Natural killer cell treated with Interleukin-12 subunit alpha and Interleukin-12 subunit beta and Interleukin-15 and Interleukin-18, amount 100 ng/mL, for 72 hours (primary cell): Measurements from ENCODE around the gene TSPOAP1. TPM values are rescaled to one million over a fixed set of nuclear protein-coding genes. Genes with fewer than 3 reads are reported as not detected.
"Not testable (repeated sequence)": the region's sequence is repeated elsewhere in the genome, so short reads cannot be mapped to it uniquely, and the experiment has no call there.

Experiments
- ATAC-seq, 2 donors: fragments of 150-1000 bp; cut with Tn5 transposase in 1 of 2; sonication (Bioruptor Pico), chemical (Tn5 transposase) in 1 of 2; 2 replicates each; pipeline ENCODE4 v1.10.0; 2021
- DNase-seq: peaks from one replicate; pipeline ENCODE4 v3.0.0; 2022; ENCODE audit warnings: low spot score
- H3K27ac Mint-ChIP-seq, 2 donors: 1 replicate in 1 of 2; 2 replicates in 1 of 2; pipeline ENCODE4 v1.8.0; 2022; ENCODE audit warnings: mixed read lengths in 2 of 2, mild to moderate bottlenecking in 1 of 2, moderate library complexity in 1 of 2
- H3K27me3 Mint-ChIP-seq, 2 donors: 1 replicate in 1 of 2; 2 replicates in 1 of 2; pipeline ENCODE4 v1.8.0; 2022; ENCODE audit warnings: mixed read lengths in 2 of 2
- H3K36me3 Mint-ChIP-seq: one replicate; pipeline ENCODE4 v1.8.0; 2022; ENCODE audit warnings: mixed read lengths
- H3K4me1 Mint-ChIP-seq, 2 donors: 1 replicate in 1 of 2; 2 replicates in 1 of 2; pipeline ENCODE4 v1.8.0; 2022; ENCODE audit warnings: low read depth in 2 of 2, mixed read lengths in 2 of 2, mild to moderate bottlenecking in 1 of 2
- H3K4me3 Mint-ChIP-seq: one replicate; pipeline ENCODE4 v1.8.0; 2022; ENCODE audit warnings: mixed read lengths
- H3K9me3 Mint-ChIP-seq: 2 replicates; pipeline ENCODE4 v1.8.0; 2022; ENCODE audit warnings: mixed read lengths
- total RNA-seq, 2 donors: library from RNA; stranded (reverse); gene quantifications; one replicate each; pipeline ENCODE4 v1.2.3, GENCODE V29; 2022

TSPOAP1 gene
- total RNA-seq, 2 donors from 2014 or later: 54.0 to 82.3 TPM

- no peak for DNase-seq
- Mint-ChIP-seq H3K27ac (peak overlapping the region; percentile 92 to 98), H3K4me1 (peaks cover 33 to 45% of the 10 kb centered on the region in 2 donors), H3K9me3 (no peaks in the 10 kb centered on the region), H3K4me3 (no peak overlapping the region), H3K27me3 (no peaks in the 10 kb centered on the region), H3K36me3 (peaks cover 24% of the 10 kb centered on the region)
- no peak for ATAC-seq
These were observed 26.1 kb upstream of the TSPOAP1 start for GRCh38 chr17:58354541-58355216.

- H3K36me3 Mint-ChIP-seq: peaks cover 37% of the 10 kb centered on the region
- H3K27ac Mint-ChIP-seq: peak overlapping the region; percentile 92 to 98
- ATAC-seq (peak in 1 of 2 donors; percentile 18), DNase-seq (no peak)
- H3K4me3 Mint-ChIP-seq: peak overlapping the region; percentile 100
- peaks cover 43 to 56% of the 10 kb centered on the region in 2 donors for H3K4me1 Mint-ChIP-seq
- H3K9me3 Mint-ChIP-seq: no peaks in the 10 kb centered on the region
- no peaks in the 10 kb centered on the region for H3K27me3 Mint-ChIP-seq
These were observed 24.8 kb upstream of the TSPOAP1 start for GRCh38 chr17:58353389-58353825.

DNA sequence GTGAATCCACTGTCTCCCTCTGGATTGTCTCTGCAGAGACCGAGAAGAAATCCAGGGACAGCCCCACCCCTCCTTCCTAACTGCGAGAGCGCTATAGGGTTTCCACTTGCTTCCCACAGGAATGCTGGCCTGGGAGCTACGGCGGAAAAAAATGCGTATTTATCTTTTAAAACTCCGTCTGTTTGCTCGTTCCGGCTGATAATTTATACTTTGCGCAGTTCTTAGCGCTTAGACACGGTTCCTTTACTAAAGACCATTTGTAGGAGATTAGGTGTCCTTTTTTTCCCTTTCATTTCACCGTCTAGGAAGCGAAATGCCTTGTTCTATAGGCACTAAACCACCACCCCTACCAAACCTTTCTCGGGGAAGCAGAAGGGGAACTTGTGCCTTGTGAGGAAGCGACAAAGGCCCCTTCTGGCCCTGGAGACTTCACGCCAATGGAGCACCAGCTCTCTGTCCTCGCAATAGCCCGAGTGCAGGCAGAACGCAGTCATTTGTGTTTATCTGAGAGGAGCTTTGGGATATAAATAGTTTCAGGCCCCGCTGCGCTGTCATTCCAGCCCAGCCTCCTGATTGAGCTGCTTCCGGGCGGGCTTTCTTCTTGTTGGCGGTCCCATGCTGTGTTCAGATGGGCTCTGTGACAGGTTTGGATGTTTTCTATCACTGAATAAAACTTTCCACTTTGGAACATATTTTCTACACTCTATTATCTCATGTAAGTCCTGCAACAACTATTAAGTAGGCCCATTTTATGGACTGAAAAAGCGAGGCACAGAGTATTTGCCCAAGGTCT lies 24.2 kb upstream of the TSPOAP1 start:
- no peaks in the 10 kb centered on the region for H3K27me3 Mint-ChIP-seq
- DNase-seq (no peak), ATAC-seq (peak in 1 of 2 donors; percentile 8)
- H3K4me3 Mint-ChIP-seq: peak overlapping the region; percentile 100
- no peaks in the 10 kb centered on the region for H3K9me3 Mint-ChIP-seq
- H3K36me3 Mint-ChIP-seq: peaks cover 41% of the 10 kb centered on the region
- H3K27ac Mint-ChIP-seq: peak overlapping the region; percentile 92 to 98
- peaks cover 49 to 61% of the 10 kb centered on the region in 2 donors for H3K4me1 Mint-ChIP-seq

DNA sequence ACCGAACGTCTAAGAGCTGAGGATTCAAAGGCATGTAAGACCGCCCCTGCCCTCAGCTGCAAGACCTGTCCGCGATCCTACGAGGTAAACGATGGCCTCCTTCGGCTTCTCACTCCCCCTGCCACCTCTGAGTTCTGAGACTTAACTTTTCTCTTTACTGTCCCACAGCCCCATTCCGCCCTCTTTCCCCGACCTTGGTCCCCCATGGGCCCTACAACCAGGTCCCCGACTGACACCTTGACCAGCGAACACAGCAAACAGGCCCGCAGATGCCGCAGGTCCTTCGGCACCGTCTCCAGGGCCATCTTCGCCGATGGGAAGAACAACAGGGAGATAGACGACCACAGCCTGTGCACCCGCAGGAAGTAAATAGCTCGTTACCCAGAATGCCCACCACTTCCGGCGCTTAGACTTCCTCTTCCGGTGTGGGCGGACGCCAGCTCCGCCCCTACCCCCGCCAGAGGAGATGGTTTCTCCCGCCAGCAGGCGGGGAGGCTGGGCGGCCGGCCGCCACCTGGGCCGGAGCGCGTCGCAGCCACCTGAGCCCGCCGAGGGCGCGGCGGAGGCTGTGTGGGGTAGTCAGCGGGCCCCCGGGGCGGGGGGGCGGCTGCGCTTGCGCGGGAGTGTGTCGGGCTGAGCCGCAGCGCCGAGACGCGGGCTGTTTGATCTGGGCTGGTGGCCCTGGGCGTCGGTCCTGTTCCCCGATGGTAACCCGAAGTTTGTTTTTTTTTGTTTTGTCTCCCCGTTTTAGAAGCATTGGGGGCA lies 23.4 kb upstream of the TSPOAP1 start, which contains the start of gene SUPT4H1:
Gene SUPT4H1 (minus strand): TSS at position 371 of the 765 bp plus-strand sequence. CDS start 66 bp downstream, at position 305.
- DNase-seq (peak; percentile 93), ATAC-seq (peak; percentile 95 to 97)
- Mint-ChIP-seq H3K4me1 (peaks cover 56 to 68% of the 10 kb centered on the region in 2 donors), H3K27ac (peak within 1 kb of the TSS; percentile 98 to 100), H3K36me3 (peaks cover 47% of the 10 kb centered on the region), H3K27me3 (no peaks in the 10 kb centered on the region), H3K4me3 (peak within 1 kb of the TSS; percentile 100), H3K9me3 (no peaks in the 10 kb centered on the region)

- H3K27me3 Mint-ChIP-seq: no peaks in the 10 kb centered on the region
- H3K9me3 Mint-ChIP-seq: no peaks in the 10 kb centered on the region
- peaks cover 57 to 74% of the 10 kb centered on the region in 2 donors for H3K4me1 Mint-ChIP-seq
- peak overlapping the region; percentile 100 for H3K4me3 Mint-ChIP-seq
- H3K27ac Mint-ChIP-seq: peak overlapping the region; percentile 98 to 100
- ATAC-seq: no peak
- peaks cover 51% of the 10 kb centered on the region for H3K36me3 Mint-ChIP-seq
- DNase-seq: no peak
These were observed 22.6 kb upstream of the TSPOAP1 start for GRCh38 chr17:58351182-58351581.

GRCh38 chr17:58348038-58348437 lies 19.4 kb upstream of the TSPOAP1 start:
- peaks cover 68 to 84% of the 10 kb centered on the region in 2 donors for H3K4me1 Mint-ChIP-seq
- peak overlapping the region; percentile 22 for H3K4me3 Mint-ChIP-seq
- ATAC-seq (no peak), DNase-seq (no peak)
- H3K27ac Mint-ChIP-seq: peak overlapping the region; percentile 100
- H3K36me3 Mint-ChIP-seq: peaks cover 65% of the 10 kb centered on the region
- H3K9me3 Mint-ChIP-seq: no peaks in the 10 kb centered on the region
- no peaks in the 10 kb centered on the region for H3K27me3 Mint-ChIP-seq

- Mint-ChIP-seq H3K9me3 (no peaks in the 10 kb centered on the region), H3K4me3 (peak overlapping the region; percentile 80), H3K27me3 (no peaks in the 10 kb centered on the region), H3K36me3 (peaks cover 57% of the 10 kb centered on the region), H3K4me1 (peaks cover 79 to 85% of the 10 kb centered on the region in 2 donors), H3K27ac (peak overlapping the region; percentile 100)
- DNase-seq (no peak), ATAC-seq (no peak)
These were observed 16.9 kb upstream of the TSPOAP1 start for GRCh38 chr17:58345500-58345899.

DNA sequence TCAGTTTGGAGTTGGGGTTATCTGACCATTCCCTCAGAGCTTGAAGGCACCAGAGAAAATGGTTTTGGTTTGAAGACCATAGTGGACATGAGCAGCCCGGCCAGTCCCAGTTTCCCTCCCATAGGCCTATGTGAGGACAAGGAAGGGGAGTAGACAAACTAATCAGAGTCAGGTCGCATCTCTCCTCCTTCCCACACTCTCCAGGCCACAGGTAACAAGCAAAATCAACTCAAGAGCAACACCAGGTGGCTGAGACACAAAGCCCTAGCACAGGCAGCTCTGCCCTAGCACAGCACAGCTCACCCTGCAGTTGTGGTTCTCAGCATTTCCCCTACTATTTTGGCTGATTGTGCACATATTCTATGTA lies 16.2 kb upstream of the TSPOAP1 start:
- peaks cover 61% of the 10 kb centered on the region for H3K36me3 Mint-ChIP-seq
- H3K27me3 Mint-ChIP-seq: no peaks in the 10 kb centered on the region

GRCh38 chr17:58344047-58344790 lies 15.6 kb upstream of the TSPOAP1 start:
- peak; percentile 97 for DNase-seq
- ATAC-seq: peak; percentile 92 to 96
- H3K9me3 Mint-ChIP-seq: no peaks in the 10 kb centered on the region
- H3K4me1 Mint-ChIP-seq: peaks cover 85 to 90% of the 10 kb centered on the region in 2 donors
- H3K36me3 Mint-ChIP-seq: peaks cover 56% of the 10 kb centered on the region
- peak overlapping the region; percentile 100 for H3K27ac Mint-ChIP-seq
- no peaks in the 10 kb centered on the region for H3K27me3 Mint-ChIP-seq
- H3K4me3 Mint-ChIP-seq: peak overlapping the region; percentile 80

More for the DNA sequence above, 16.2 kb upstream of the TSPOAP1 start:
- peak; percentile 64 to 69 for ATAC-seq
- Mint-ChIP-seq H3K27ac (peak overlapping the region; percentile 100), H3K4me1 (peaks cover 84 to 91% of the 10 kb centered on the region in 2 donors), H3K9me3 (no peaks in the 10 kb centered on the region), H3K4me3 (peak overlapping the region; percentile 80)
- peak; percentile 69 for DNase-seq

DNA sequence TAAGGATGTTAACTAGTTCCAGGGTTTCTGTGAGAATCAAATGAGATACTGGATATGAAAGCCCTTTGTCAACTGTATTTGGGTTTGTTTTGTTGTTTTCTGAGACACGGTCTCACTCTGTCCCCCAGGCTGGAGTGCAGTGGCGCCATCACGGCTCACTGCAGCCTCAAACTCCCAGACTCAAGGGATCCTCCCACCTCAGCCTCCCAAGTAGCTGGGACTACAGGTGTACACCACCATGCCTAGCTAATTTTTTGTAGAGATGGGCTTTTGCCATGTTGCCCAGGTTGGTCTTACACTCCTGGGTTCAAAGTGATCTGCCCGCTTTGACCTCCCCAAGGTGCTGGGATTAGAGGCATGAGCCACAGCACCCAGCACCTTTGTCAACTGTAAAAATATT lies 14.5 kb upstream of the TSPOAP1 start:
- Mint-ChIP-seq H3K27ac (peak overlapping the region; percentile 100), H3K27me3 (no peaks in the 10 kb centered on the region), H3K4me3 (peak overlapping the region; percentile 80), H3K4me1 (peaks cover 86 to 90% of the 10 kb centered on the region in 2 donors), H3K36me3 (peaks cover 45% of the 10 kb centered on the region), H3K9me3 (no peaks in the 10 kb centered on the region)
- no peak for DNase-seq
- no peak for ATAC-seq

GRCh38 chr17:58341861-58342475 lies 13.4 kb upstream of the TSPOAP1 start:
- Mint-ChIP-seq H3K4me3 (peak overlapping the region; percentile 80), H3K4me1 (peaks cover 84 to 92% of the 10 kb centered on the region in 2 donors), H3K9me3 (no peaks in the 10 kb centered on the region), H3K27ac (peak overlapping the region; percentile 100), H3K27me3 (no peaks in the 10 kb centered on the region), H3K36me3 (peaks cover 37% of the 10 kb centered on the region)
- DNase-seq: no peak
- no peak for ATAC-seq

DNA sequence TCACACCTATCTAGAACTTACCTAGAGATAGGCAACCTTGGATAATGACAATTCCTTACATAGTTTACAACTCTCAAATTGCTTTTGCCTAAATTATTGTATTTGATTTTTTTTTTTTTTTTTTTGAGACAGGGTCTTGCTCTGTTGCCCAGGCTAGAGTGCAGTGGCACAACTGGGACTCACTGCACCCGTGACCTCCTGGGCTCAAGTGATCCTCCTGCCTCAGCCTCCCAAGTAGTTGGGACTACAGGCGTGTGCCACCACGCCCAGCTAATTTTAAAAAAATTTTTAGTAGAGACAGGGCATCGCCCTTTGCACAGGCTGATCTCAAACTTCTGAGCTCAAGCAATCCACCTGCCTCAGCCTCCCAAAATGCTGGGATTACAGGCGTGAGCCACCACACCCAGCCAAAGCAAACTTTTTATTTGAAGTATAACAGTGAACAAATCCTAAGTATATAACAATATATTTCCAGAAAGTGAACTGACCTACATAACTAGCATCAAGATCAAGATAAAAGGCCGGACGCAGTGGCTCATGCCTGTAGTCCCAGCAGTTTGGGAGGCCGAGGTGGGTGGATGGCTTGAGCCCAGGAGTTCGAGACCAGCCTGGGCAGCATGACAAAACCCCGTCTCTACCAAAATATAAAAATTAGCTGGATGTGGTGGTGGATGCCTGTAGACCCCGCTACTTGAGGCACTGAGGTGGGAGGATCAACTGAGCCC lies 12.7 kb upstream of the TSPOAP1 start:
- not testable (repeated sequence) for DNase-seq, ATAC-seq, H3K9me3 Mint-ChIP-seq, H3K27me3 Mint-ChIP-seq
- H3K4me3 Mint-ChIP-seq: peak overlapping the region; percentile 80
- H3K4me1 Mint-ChIP-seq: peaks cover 89 to 92% of the 10 kb centered on the region in 2 donors
- peaks cover 34% of the 10 kb centered on the region for H3K36me3 Mint-ChIP-seq
- peak overlapping the region; percentile 100 for H3K27ac Mint-ChIP-seq
